IMR-90 (cell line): Measurements from ENCODE around the gene PKD2L1. TPM values are rescaled to one million over a fixed set of nuclear protein-coding genes. Genes with fewer than 3 reads are reported as not detected.

Source experiments
- ATAC-seq: fragments of 200-7000 bp; cut with Tn5 transposase; 2 replicates; pipeline ENCODE4 v1.9.1; 2020; ENCODE audit warnings: low read depth, mild to moderate bottlenecking, moderate library complexity
- BruUV-seq: library from RNA; stranded (reverse); fragments of 400-500 nt; replicated peaks from 2 replicates; lab custom pipeline; 2021; lab: Mats Ljungman, UMichigan
- CTCF ChIA-PET: fragments of 300-600 bp; formaldehyde crosslinking; extraction: SDS; loops from one replicate; lab custom pipeline; 2021; ENCODE audit warnings: antibody characterized with exemption; lab: Yijun Ruan, JAX
- POLR2A ChIA-PET: fragments of 300-600 bp; sonication (Branson Sonifier 250); formaldehyde crosslinking; loops from one replicate; lab custom pipeline; 2022; ENCODE audit warnings: antibody characterized with exemption; ENCODE audit not compliant: unreplicated experiment; lab: Charles Lee
- DNase-seq: peaks from one replicate; pipeline ENCODE4 v3.0.0; 2013
- H2AFZ ChIP-seq: replicated peaks from 2 replicates; pipeline ENCODE3; 2013; ENCODE audit warnings: low read length, mild to moderate bottlenecking; ENCODE audit not compliant: poor library complexity
- H2AK5ac ChIP-seq: 2 replicates; pipeline ENCODE4 v1.6.1; 2013; ENCODE audit warnings: low read depth, low read length, inconsistent platforms
- H2AK9ac ChIP-seq: replicated peaks from 2 replicates; pipeline ENCODE3; 2013; ENCODE audit warnings: mild to moderate bottlenecking, low read depth, low read length, moderate library complexity; ENCODE audit not compliant: poor library complexity
- H2BK120ac ChIP-seq: 2 replicates; pipeline ENCODE4 v1.6.1; 2013; ENCODE audit warnings: low read depth, low read length, inconsistent platforms
- H2BK15ac ChIP-seq: 3 replicates; pipeline ENCODE4 v1.6.1; 2013; ENCODE audit warnings: low read depth, low read length, inconsistent platforms
- H2BK20ac ChIP-seq: 2 replicates; pipeline ENCODE4 v1.6.1; 2013; ENCODE audit warnings: low read depth, mild to moderate bottlenecking, inconsistent platforms, low read length, moderate library complexity
- H2BK5ac ChIP-seq: 2 replicates; pipeline ENCODE4 v1.6.1; 2013; ENCODE audit warnings: mild to moderate bottlenecking, low read depth, low read length, inconsistent platforms; ENCODE audit not compliant: poor library complexity, severe bottlenecking
- H3K14ac ChIP-seq: replicated peaks from 2 replicates; pipeline ENCODE4 v1.6.1; 2013; ENCODE audit warnings: low read depth, low read length, inconsistent platforms
- H3K18ac ChIP-seq: 2 replicates; pipeline ENCODE4 v1.6.1; 2013; ENCODE audit warnings: low read depth, low read length, control low read depth
- H3K23ac ChIP-seq: 2 replicates; pipeline ENCODE4 v1.6.1; 2013; ENCODE audit warnings: low read depth, low read length, inconsistent platforms
- H3K27ac ChIP-seq: 2 replicates; pipeline ENCODE4 v1.5.1; 2013; ENCODE audit warnings: mild to moderate bottlenecking, control low read depth, low read length; ENCODE audit not compliant: insufficient read depth
- H3K27me3 ChIP-seq: 2 replicates; pipeline ENCODE4 v1.6.1; 2013; ENCODE audit warnings: low read length; ENCODE audit not compliant: control insufficient read depth, insufficient read depth
- H3K36me3 ChIP-seq: 2 replicates; pipeline ENCODE4 v1.6.1; 2013; ENCODE audit warnings: low read length, mixed read lengths; ENCODE audit not compliant: control insufficient read depth, insufficient read depth
- H3K4ac ChIP-seq: 2 replicates; pipeline ENCODE4 v1.6.1; 2013; ENCODE audit warnings: low read depth, low read length, inconsistent platforms
- H3K4me1 ChIP-seq: 2 replicates; pipeline ENCODE4 v1.6.1; 2013; ENCODE audit warnings: low read length, mixed read lengths; ENCODE audit not compliant: control insufficient read depth, insufficient read depth
- H3K4me2 ChIP-seq: 2 replicates; pipeline ENCODE4 v1.6.1; 2013; ENCODE audit warnings: low read depth, mild to moderate bottlenecking, control low read depth, low read length, moderate library complexity
- H3K4me3 ChIP-seq: 2 replicates; pipeline ENCODE4 v1.5.1; 2013; ENCODE audit warnings: low read depth, mild to moderate bottlenecking, control low read depth, low read length, moderate library complexity; ENCODE audit not compliant: insufficient read depth
- H3K56ac ChIP-seq: 2 replicates; pipeline ENCODE4 v1.6.1; 2013; ENCODE audit warnings: low read length, inconsistent platforms; ENCODE audit not compliant: insufficient read depth; ENCODE audit errors: extremely low read depth
- H3K79me1 ChIP-seq, 2 experiments: 2 replicates each; pipeline ENCODE4 v1.6.1; 2013; ENCODE audit warnings: low read length in 2 of 2, inconsistent platforms in 1 of 2, low read depth in 1 of 2
- H3K9ac ChIP-seq: 2 replicates; pipeline ENCODE4 v1.6.1; 2013; ENCODE audit warnings: low read depth, low read length, control low read depth
- H3K9me1 ChIP-seq: 2 replicates; pipeline ENCODE4 v1.6.1; 2013; ENCODE audit warnings: low read length, inconsistent platforms; ENCODE audit not compliant: insufficient read depth
- H3K9me3 ChIP-seq: 2 replicates; pipeline ENCODE4 v1.6.1; 2013; ENCODE audit warnings: low read length; ENCODE audit not compliant: control insufficient read depth, insufficient read depth
- H4K20me1 ChIP-seq: 2 replicates; pipeline ENCODE4 v1.6.1; 2013; ENCODE audit warnings: low read length, inconsistent platforms; ENCODE audit not compliant: insufficient read depth
- H4K5ac ChIP-seq: 2 replicates; pipeline ENCODE4 v1.6.1; 2013; ENCODE audit warnings: mild to moderate bottlenecking, low read depth, low read length, control low read depth
- H4K8ac ChIP-seq, 2 experiments: 2 replicates each; pipeline ENCODE4 v1.6.1; 2013; ENCODE audit warnings: low read depth in 2 of 2, low read length in 2 of 2, control low read depth in 1 of 2, inconsistent platforms in 1 of 2
- H4K91ac ChIP-seq: 2 replicates; pipeline ENCODE4 v1.6.1; 2013; ENCODE audit warnings: low read depth, low read length, inconsistent platforms; ENCODE audit not compliant: insufficient read depth
- CEBPB ChIP-seq: IDR thresholded peaks from 2 replicates; pipeline ENCODE4 v1.6.1; 2012; ENCODE audit warnings: low read depth, low read length, improper control_type of control experiment
- CTCF ChIP-seq: conservative IDR thresholded peaks from 2 replicates; pipeline ENCODE4 v1.5.1; 2012; ENCODE audit warnings: mild to moderate bottlenecking, low read depth, low read length, improper control_type of control experiment
- FOS ChIP-seq: fragments of 150-350 bp; IDR thresholded peaks from 2 replicates; pipeline ENCODE4 v1.6.1; 2016; ENCODE audit warnings: low read depth, low read length
- MAFK ChIP-seq: IDR thresholded peaks from 2 replicates; pipeline ENCODE4 v1.6.1; 2012; ENCODE audit warnings: low read depth, low read length, improper control_type of control experiment
- MAZ ChIP-seq: IDR thresholded peaks from 2 replicates; pipeline ENCODE4 v1.6.1; 2012; ENCODE audit warnings: low read depth, mild to moderate bottlenecking, low read length, improper control_type of control experiment, moderate library complexity, borderline replicate concordance
- MXI1 ChIP-seq: IDR thresholded peaks from 2 replicates; pipeline ENCODE4 v1.6.1; 2012; ENCODE audit warnings: low read depth, mild to moderate bottlenecking, low read length, moderate library complexity, borderline replicate concordance
- POLR2A ChIP-seq: IDR thresholded peaks from 2 replicates; pipeline ENCODE4 v1.6.1; 2012; ENCODE audit warnings: mild to moderate bottlenecking, low read depth, low read length
- RAD21 ChIP-seq: IDR thresholded peaks from 2 replicates; pipeline ENCODE4 v1.6.1; 2012; ENCODE audit warnings: low read length, improper control_type of control experiment
- RCOR1 ChIP-seq: IDR thresholded peaks from 2 replicates; pipeline ENCODE4 v1.6.1; 2012; ENCODE audit warnings: mild to moderate bottlenecking, low read length, improper control_type of control experiment; ENCODE audit not compliant: insufficient replicate concordance
- RFX5 ChIP-seq: IDR thresholded peaks from 2 replicates; pipeline ENCODE4 v1.8.0; 2012; ENCODE audit warnings: low read depth, mild to moderate bottlenecking, low read length, moderate library complexity
- USF2 ChIP-seq: fragments of 150-350 bp; IDR thresholded peaks from 2 replicates; pipeline ENCODE4 v1.6.1; 2017; ENCODE audit warnings: mild to moderate bottlenecking, antibody characterized with exemption, low read length, low read depth
- WGBS, 2 experiments: methylation state at CpG; one replicate each; pipeline versions ENCODE4 v1.1.5 to v1.1.7; 2013; ENCODE audit warnings: missing lambda C conversion rate in 2 of 2; ENCODE audit not compliant: insufficient read length in 1 of 2; ENCODE audit errors: extremely low coverage in 2 of 2; 5-methylcytosine and 5-hydroxymethylcytosine counted together
- dilution Hi-C: fragments of 300-500 bp; cut with HindIII; formaldehyde crosslinking; loops from one replicate; pipeline ENCODE4 v1.14.3; 2018; ENCODE audit warnings: low sequenced_read_pairs; ENCODE audit not compliant: unreplicated experiment
- in situ Hi-C: fragments of 300-500 bp; cut with MboI; formaldehyde crosslinking; loops from 3 replicates; pipeline ENCODE4 v1.14.3; 2019; ENCODE audit warnings: low sequenced_read_pairs, inconsistent platforms, mixed read lengths
- intact Hi-C: fragments of 100-400 bp; cut with micrococcal nuclease; formaldehyde crosslinking; loops from 2 replicates; pipeline ENCODE4 v1.10.0; 2022
- polyA plus RNA-seq, 3 experiments: library from polyadenylated mRNA; depleted of rRNA; stranded (reverse); fragments of >200 nt; gene quantifications; 2 replicates each; pipeline ENCODE4 v1.2.3, GENCODE V29; 2012; ENCODE audit warnings: low replicate concordance in 1 of 3
- total RNA-seq: library from RNA; depleted of rRNA; stranded (reverse); fragments of >200 nt; gene quantifications from 2 replicates; pipeline ENCODE4 v1.2.3, GENCODE V29; 2012

Gene PKD2L1
- total and polyA plus RNA-seq, 2 of the 4 experiments (the other 2 are of a cell fraction): not detected

GRCh38 chr10:100297242-100297641, 32.8 kb downstream of the PKD2L1 start:
- intact Hi-C loops (no loop called here), dilution Hi-C loops (no loop called here), in situ Hi-C loops (no loop called here)
- Histone ChIP-seq H3K9me1 (no peaks in the 10 kb centered on the region), H3K27ac (no peak overlapping the region), H3K4me1 (no peaks in the 10 kb centered on the region), H4K5ac (no peak overlapping the region), H3K56ac (no peak overlapping the region), H3K14ac (no peak overlapping the region), H3K27me3 (peaks cover 37% of the 10 kb centered on the region), H4K91ac (no peak overlapping the region), H2AK5ac (no peak overlapping the region), H4K8ac (no peak overlapping the region), H3K4ac (no peak overlapping the region), H3K9me3 (no peaks in the 10 kb centered on the region), H2BK120ac (no peak overlapping the region), H3K4me2 (no peak overlapping the region), H2BK20ac (no peak overlapping the region), H2BK15ac (no peak overlapping the region), H3K79me1 (no peaks in the 10 kb centered on the region), H2BK5ac (no peak overlapping the region), H4K20me1 (no peaks in the 10 kb centered on the region), H3K18ac (no peak overlapping the region), H3K4me3 (no peak overlapping the region), H2AK9ac (no peak overlapping the region), H3K36me3 (no peaks in the 10 kb centered on the region), H3K23ac (no peak overlapping the region), H3K9ac (no peak overlapping the region), H2AFZ (no peak overlapping the region)
- 80% methylated on average over 1 of the region's 9 CpGs; no CpG with 5 or more reads in 1 of the 2 experiments for WGBS, 2 experiments
- DNase-seq: no peak
- TF ChIP-seq MAZ (no peak), USF2 (no peak), MAFK (no peak), CTCF (no peak), RAD21 (no peak), MXI1 (no peak), FOS (no peak), RCOR1 (no peak), POLR2A (no peak), CEBPB (no peak), RFX5 (no peak)
- BruUV-seq: no TSS peak
- ChIA-PET CTCF (no interaction called here), POLR2A (no interaction called here)
- ATAC-seq: no peak
